SK-N-SH (cell line): ENCODE data around the gene TRAF3IP1. TPM values are rescaled to one million over a fixed set of nuclear protein-coding genes. Genes with fewer than 3 reads are reported as not detected.

Source experiments
- CTCF ChIA-PET: fragments of 300-600, 350-600 bp; formaldehyde crosslinking; extraction: SDS; loops from one replicate; lab custom pipeline; 2021; lab: Yijun Ruan, JAX
- POLR2A ChIA-PET: fragments of 350-600 bp; sonication (Branson Sonifier 250); formaldehyde crosslinking; extraction: SDS; loops from one replicate; lab custom pipeline; 2020; ENCODE audit warnings: antibody characterized with exemption, inconsistent platforms; lab: Yijun Ruan, JAX
- DNase-seq: peaks from one replicate; pipeline ENCODE4 v3.0.0; 2012
- H2AFZ ChIP-seq: fragments of 200-600 bp; sonication (generic); 2 replicates; pipeline ENCODE4 v1.8.1; 2016; ENCODE audit warnings: antibody characterized with exemption, mild to moderate bottlenecking, low read depth
- H3F3A ChIP-seq: fragments of 200-600 bp; sonication (generic); replicated peaks from 2 replicates; pipeline ENCODE3; 2016; ENCODE audit warnings: antibody characterized with exemption, mild to moderate bottlenecking; ENCODE audit not compliant: insufficient read depth
- H3K27ac ChIP-seq, 2 experiments: fragments of 200-500 bp in 1 of 2; fragments of 200-600 bp in 1 of 2; sonication (Bioruptor generic) in 1 of 2; sonication (generic), shearing (Covaris generic) in 1 of 2; 2 replicates each; pipeline versions ENCODE4 v1.5.1 to v1.6.1; 2014 to 2016; ENCODE audit warnings: low read depth in 2 of 2, inconsistent platforms in 1 of 2, low read length in 1 of 2, mild to moderate bottlenecking in 1 of 2, mixed read lengths in 1 of 2
- H3K27me3 ChIP-seq: fragments of 200-600 bp; sonication (generic), shearing (Covaris generic); 2 replicates; pipeline ENCODE4 v1.6.1; 2016; ENCODE audit warnings: mixed run types; ENCODE audit not compliant: insufficient read depth
- H3K36me3 ChIP-seq, 2 experiments: fragments of 200-500 bp in 1 of 2; fragments of 200-600 bp in 1 of 2; sonication (Bioruptor generic) in 1 of 2; sonication (generic) in 1 of 2; replicated peaks in 1 of 2; 2 replicates each; pipeline versions ENCODE3 to v1.5.1; 2014 to 2016; ENCODE audit warnings: low read length in 1 of 2, mild to moderate bottlenecking in 1 of 2; ENCODE audit not compliant: insufficient read depth in 2 of 2, control insufficient read depth in 1 of 2
- H3K4me1 ChIP-seq, 2 experiments: fragments of 200-500 bp in 1 of 2; fragments of 200-600 bp in 1 of 2; sonication (Bioruptor generic) in 1 of 2; sonication (generic), shearing (Covaris generic) in 1 of 2; 2 replicates each; pipeline versions ENCODE4 v1.5.1 to v1.6.1; 2014 to 2016; ENCODE audit warnings: low read depth in 1 of 2, low read length in 1 of 2, mixed run types in 1 of 2; ENCODE audit not compliant: insufficient read depth in 2 of 2, control insufficient read depth in 1 of 2
- H3K4me2 ChIP-seq: fragments of 200-600 bp; sonication (generic), shearing (Covaris generic); 2 replicates; pipeline ENCODE4 v1.6.1; 2017; ENCODE audit warnings: mixed run types
- H3K4me3 ChIP-seq, 2 experiments: fragments of 200-500 bp in 1 of 2; fragments of 200-600 bp in 1 of 2; sonication (Bioruptor generic) in 1 of 2; sonication (generic), shearing (Covaris generic) in 1 of 2; 2 replicates each; pipeline versions ENCODE4 v1.5.1 to v1.8.1; 2014 to 2016; ENCODE audit warnings: low read depth in 2 of 2, inconsistent platforms in 1 of 2, low read length in 1 of 2, mild to moderate bottlenecking in 1 of 2, mixed read lengths in 1 of 2, moderate library complexity in 1 of 2
- H3K79me2 ChIP-seq: fragments of 200-600 bp; sonication (generic); 2 replicates; pipeline ENCODE4 v1.8.1; 2017; ENCODE audit warnings: mild to moderate bottlenecking; ENCODE audit not compliant: insufficient read depth
- H3K9ac ChIP-seq: fragments of 200-600 bp; sonication (generic); 2 replicates; pipeline ENCODE4 v1.6.1; 2017; ENCODE audit warnings: mixed run types
- H3K9me2 ChIP-seq: fragments of 200-600 bp; sonication (generic); 2 replicates; pipeline ENCODE4 v1.6.1; 2017; ENCODE audit warnings: mixed run types
- H3K9me3 ChIP-seq: fragments of 200-600 bp; sonication (generic); 2 replicates; pipeline ENCODE4 v1.6.1; 2017; ENCODE audit warnings: mixed run types, mild to moderate bottlenecking, moderate library complexity
- H4K20me1 ChIP-seq: fragments of 200-600 bp; sonication (generic); 2 replicates; pipeline ENCODE4 v1.6.1; 2017; ENCODE audit warnings: mild to moderate bottlenecking, mixed run types; ENCODE audit not compliant: insufficient read depth
- ELF1 ChIP-seq: IDR thresholded peaks from 2 replicates; pipeline ENCODE4 v1.4.0; 2012
- EP300 ChIP-seq, 2 experiments: IDR thresholded peaks; 2 replicates each; pipeline versions ENCODE4 v1.4.0 to v1.6.1; 2012; ENCODE audit warnings: borderline replicate concordance in 1 of 2, low read depth in 1 of 2, low read length in 1 of 2
- FOXM1 ChIP-seq: IDR thresholded peaks from 2 replicates; pipeline ENCODE4 v1.4.0; 2012; ENCODE audit warnings: low read depth, mild to moderate bottlenecking
- GABPA ChIP-seq: IDR thresholded peaks from 2 replicates; pipeline ENCODE4 v1.4.0; 2012; ENCODE audit warnings: low read depth, mild to moderate bottlenecking
- JUND ChIP-seq: IDR thresholded peaks from 2 replicates; pipeline ENCODE4 v1.4.0; 2012
- PBX3 ChIP-seq: IDR thresholded peaks from 2 replicates; pipeline ENCODE4; 2012
- POLR2AphosphoS5 ChIP-seq: IDR thresholded peaks from 2 replicates; pipeline ENCODE4 v1.6.1; 2012; ENCODE audit warnings: low read depth, low read length
- RAD21 ChIP-seq: IDR thresholded peaks from 2 replicates; pipeline ENCODE4 v1.6.1; 2012; ENCODE audit warnings: mild to moderate bottlenecking, low read length
- RXRA ChIP-seq: IDR thresholded peaks from 2 replicates; pipeline ENCODE4 v1.4.0; 2012; ENCODE audit warnings: low read depth, mild to moderate bottlenecking, borderline replicate concordance
- SMC3 ChIP-seq: IDR thresholded peaks from 2 replicates; pipeline ENCODE4 v1.6.1; 2012; ENCODE audit warnings: low read depth, low read length, improper control_type of control experiment
- TAF1 ChIP-seq: IDR thresholded peaks from 2 replicates; pipeline ENCODE4 v1.6.1; 2012; ENCODE audit warnings: low read depth, mild to moderate bottlenecking, low read length, moderate library complexity, borderline replicate concordance
- TCF12 ChIP-seq: IDR thresholded peaks from 2 replicates; pipeline ENCODE4 v1.4.0; 2012
- YY1 ChIP-seq: IDR thresholded peaks from 2 replicates; pipeline ENCODE4 v1.4.0; 2012; ENCODE audit warnings: low read depth, mild to moderate bottlenecking
- ZBTB33 ChIP-seq: IDR thresholded peaks from 2 replicates; pipeline ENCODE4 v1.4.0; 2012; ENCODE audit warnings: low read depth, borderline replicate concordance
- WGBS: methylation state at CpG from one replicate; pipeline ENCODE4 v1.1.6; 2017; ENCODE audit warnings: low lambda C conversion rate; 5-methylcytosine and 5-hydroxymethylcytosine counted together
- polyA plus RNA-seq, 3 experiments: library from polyadenylated mRNA; depleted of rRNA; stranded (reverse); fragments of >200 nt; gene quantifications; 2 replicates each; pipeline ENCODE4 v1.2.3, GENCODE V29; 2012

TRAF3IP1 gene
- polyA plus RNA-seq, 1 of the 3 experiments (the other 2 are of a cell fraction), result 15.0 TPM

GRCh38 chr2:238327751-238328150 is 7.4 kb downstream of the TRAF3IP1 start:
- no peak for TF ChIP-seq EP300 (IDR thresholded peaks at IDR 0.05; ENCODE audit: borderline replicate concordance in 1 of 2, low read depth in 1 of 2, low read length in 1 of 2)
- TF ChIP-seq YY1, result no peak
- TF ChIP-seq TCF12, result no peak
- TF ChIP-seq SMC3, result no peak
- CTCF ChIA-PET, result interaction anchor here (0.6 to 1.4 kb wide), 3 partner anchors 14 to 19 kb away, joined by 3 to 5 read pairs (median 3); no protein-coding TSS in a partner anchor
- Histone ChIP-seq H3F3A (peaks cover 3% of the 10 kb centered on the region), H3K79me2 (peaks cover 42% of the 10 kb centered on the region), H3K9me3 (no peaks in the 10 kb centered on the region), H3K36me3 (peaks cover 16 to 43% of the 10 kb centered on the region in 2 experiments), H3K27me3 (no peaks in the 10 kb centered on the region), H4K20me1 (0 out of 2 replicates have a peak, but pooled peaks cover 3% of the 10 kb centered on the region), H3K9me2 (no peaks in the 10 kb centered on the region), H3K4me3 (no peak overlapping the region), H3K27ac (no peak overlapping the region), H3K9ac (no peak overlapping the region), H2AFZ (no peak overlapping the region), H3K4me1 (peaks cover 0 to 10% of the 10 kb centered on the region in 2 experiments; a peak in 1 of 4 replicates), H3K4me2 (no peak overlapping the region)
- no peak for DNase-seq
- POLR2A ChIA-PET, result interaction anchor here (0.6 kb wide), 1 partner anchor 8 kb away, joined by 3 read pairs; no protein-coding TSS in a partner anchor
- 91% methylated on average over 3 of the region's 3 CpGs for WGBS

GRCh38 chr2:238330391-238330790 is 10.1 kb downstream of the TRAF3IP1 start:
- H3K36me3 ChIP-seq, result peaks cover 24 to 63% of the 10 kb centered on the region in 2 experiments
- H3K9me2 ChIP-seq, result no peaks in the 10 kb centered on the region
- H3K9me3 ChIP-seq, result no peaks in the 10 kb centered on the region
- ChIA-PET CTCF (interaction anchor here (1.2 kb wide), 1 partner anchor 22 kb away, joined by 3 read pairs; no protein-coding TSS in a partner anchor), POLR2A (no interaction called here)
- H3K9ac ChIP-seq, result no peak overlapping the region
- no peaks in the 10 kb centered on the region for H3K27me3 ChIP-seq
- TF ChIP-seq FOXM1 (no peak), ZBTB33 (no peak), RXRA (no peak), ELF1 (no peak), RAD21 (no peak), POLR2AphosphoS5 (no peak), PBX3 (no peak), JUND (no peak), GABPA (no peak), TAF1 (no peak), SMC3 (no peak)
- H3K27ac ChIP-seq, result no peak overlapping the region
- peaks cover 24% of the 10 kb centered on the region for H3K79me2 ChIP-seq
- peaks cover 3% of the 10 kb centered on the region for H3F3A ChIP-seq
- WGBS, result 96% methylated on average over 6 of the region's 9 CpGs
- H4K20me1 ChIP-seq, result 0 out of 2 replicates have a peak, but pooled peaks cover 3% of the 10 kb centered on the region
- no peak for DNase-seq
- H3K4me2 ChIP-seq, result no peak overlapping the region
- peaks cover 0 to 10% of the 10 kb centered on the region in 2 experiments; a peak in 1 of 4 replicates for H3K4me1 ChIP-seq
- H3K4me3 ChIP-seq, result no peak overlapping the region
- H2AFZ ChIP-seq, result no peak overlapping the region
